HPDE6-E6E7 (cell line): ENCODE results near the gene ATXN10.

ENCODE experiments used
- DNase-seq: peaks from one replicate; pipeline ENCODE4 v3.0.0; 2011; ENCODE audit warnings: missing footprints; ENCODE audit errors: extremely low spot score

ATXN10 gene

DNA sequence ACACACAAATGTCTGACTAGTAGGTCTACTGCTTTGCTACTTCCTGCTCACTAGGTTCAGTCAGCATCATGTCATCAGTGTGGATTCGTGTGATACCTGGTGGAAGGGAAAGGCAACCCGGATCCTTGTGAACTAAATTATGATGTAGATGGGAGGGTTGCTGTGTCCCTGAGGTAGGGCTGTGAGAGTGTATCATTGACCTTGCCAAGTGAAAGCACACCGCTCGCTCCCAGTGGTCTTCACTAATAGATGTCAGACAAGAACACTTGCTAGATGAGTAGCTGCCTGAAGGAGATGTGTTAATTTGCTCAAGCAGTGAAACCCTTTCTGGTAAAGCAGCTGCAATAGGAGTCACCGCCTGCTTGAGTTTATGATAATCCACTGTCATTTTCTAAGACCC is 185.9 kb downstream of the ATXN10 start:
- no peak for DNase-seq

DNA sequence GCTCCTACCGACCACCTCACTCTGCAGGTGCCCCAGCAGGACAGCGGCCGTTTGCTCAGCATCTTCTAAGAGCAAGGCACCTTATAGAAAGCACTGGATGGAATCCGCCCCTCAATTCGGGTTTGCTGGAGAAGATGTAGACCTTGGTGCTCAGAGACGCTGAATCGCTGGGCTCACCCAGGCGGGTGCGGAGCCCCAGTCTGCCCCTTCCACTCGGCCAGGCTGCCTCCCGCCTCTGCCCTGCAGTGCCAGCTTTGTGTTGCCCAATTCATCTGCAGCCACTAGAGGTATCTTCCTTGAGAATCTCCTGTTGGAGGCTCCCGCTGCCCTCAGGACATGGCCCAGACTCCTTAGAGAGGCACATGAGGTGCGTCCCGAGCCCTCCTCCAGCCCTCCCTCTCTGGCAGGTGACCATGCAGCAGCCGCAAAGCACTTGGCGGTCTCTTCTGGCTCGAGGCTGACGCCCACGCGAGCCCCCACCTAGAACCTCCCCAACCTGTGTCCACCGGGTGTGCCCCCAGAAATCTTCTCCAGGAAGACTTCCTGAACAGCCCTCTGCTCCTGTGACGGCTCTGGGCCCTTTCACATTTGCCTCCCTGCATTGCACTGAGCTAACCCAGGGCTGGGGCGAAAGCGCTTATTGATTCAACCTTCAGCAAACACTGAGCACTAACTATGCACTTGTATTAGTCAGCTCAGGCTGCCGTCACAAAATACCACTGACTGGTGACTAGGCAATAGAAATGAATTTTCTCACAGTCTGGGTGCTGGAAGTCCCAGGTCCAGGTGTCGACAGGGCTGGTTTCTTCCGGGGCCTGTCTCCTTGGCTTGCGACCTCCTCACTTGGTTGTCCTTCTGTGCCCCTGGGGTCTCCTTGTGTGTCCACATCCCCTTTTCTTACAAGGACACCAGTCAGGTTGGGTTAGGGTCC is 187.9 kb downstream of the ATXN10 start:
- no peak for DNase-seq

DNA sequence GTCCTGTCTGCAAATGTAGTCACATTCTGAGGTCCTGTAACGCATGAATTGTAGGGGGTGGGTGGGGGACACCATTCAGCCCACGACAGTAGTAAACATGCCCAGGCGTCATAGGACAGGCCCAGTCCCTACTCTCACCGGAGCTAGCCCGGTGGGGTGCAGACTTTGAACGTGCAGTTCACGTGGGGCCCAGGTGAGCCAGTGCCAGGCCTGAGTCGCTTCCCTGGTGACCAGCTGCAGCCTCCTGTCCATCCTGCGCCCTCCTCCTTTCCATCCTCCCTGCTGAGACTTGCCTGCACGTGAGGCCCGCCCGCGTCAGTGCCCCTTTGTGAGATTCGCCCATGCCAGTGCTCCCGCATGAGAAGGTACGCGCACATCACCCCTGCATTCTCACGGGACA is 188.6 kb downstream of the ATXN10 start:
- no peak for DNase-seq

DNA sequence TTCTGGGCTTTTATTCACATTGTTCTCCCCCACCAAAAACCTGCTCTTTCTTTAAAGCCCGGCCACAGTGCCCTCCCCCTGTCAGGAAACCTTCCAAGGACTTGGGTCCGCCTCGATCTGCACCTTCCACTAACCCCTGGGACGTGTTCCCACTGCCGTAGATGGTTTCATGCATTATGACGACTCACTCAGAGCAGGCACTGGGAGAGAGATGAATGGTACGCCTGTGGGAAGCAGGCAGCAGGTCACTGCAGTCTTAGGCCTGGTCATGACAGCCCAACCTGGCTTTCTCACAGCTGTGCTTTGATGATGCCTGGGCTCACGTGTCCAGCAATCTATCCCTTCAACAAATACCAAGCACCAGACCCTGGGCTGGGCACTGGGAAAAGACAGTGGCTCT is 189.6 kb downstream of the ATXN10 start:
- no peak for DNase-seq

DNA sequence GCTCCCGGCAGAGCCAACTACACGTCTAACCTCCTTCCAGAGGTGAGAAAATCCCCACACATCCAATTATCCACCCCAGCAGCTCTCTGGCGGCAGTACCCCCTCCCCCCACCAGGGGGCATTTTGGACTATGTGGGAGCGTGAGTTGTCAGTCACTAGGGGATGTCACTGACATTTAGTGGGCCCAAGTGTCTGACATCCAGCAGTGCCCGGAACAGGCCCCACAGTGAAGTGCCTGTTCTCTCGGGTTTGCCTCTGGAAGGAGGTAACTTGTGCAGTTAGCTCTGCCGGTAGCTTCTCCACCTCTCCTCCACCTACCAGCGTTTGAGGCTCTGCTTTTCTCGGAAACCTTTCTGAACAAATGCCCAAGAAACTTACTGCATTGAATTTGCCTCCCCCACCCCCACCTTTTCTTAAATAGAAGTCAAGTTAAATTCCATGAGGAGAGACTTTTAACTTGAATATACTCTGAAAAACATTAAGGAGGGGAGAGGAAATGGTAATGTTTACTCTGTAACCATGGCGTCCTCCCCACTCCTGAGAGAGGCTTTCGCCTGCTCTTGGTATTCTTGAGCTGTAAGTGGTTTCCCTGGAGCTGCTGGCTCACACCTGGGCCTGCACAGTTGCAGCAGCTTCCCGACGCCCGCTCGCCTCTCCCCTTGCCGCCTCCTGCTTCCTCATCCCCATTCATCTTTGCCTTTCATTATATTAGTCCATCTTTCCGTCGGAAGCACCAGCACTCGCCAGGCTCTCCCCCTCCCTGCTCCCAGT is 192.5 kb downstream of the ATXN10 start:
- DNase-seq, result peak; percentile 53

DNA sequence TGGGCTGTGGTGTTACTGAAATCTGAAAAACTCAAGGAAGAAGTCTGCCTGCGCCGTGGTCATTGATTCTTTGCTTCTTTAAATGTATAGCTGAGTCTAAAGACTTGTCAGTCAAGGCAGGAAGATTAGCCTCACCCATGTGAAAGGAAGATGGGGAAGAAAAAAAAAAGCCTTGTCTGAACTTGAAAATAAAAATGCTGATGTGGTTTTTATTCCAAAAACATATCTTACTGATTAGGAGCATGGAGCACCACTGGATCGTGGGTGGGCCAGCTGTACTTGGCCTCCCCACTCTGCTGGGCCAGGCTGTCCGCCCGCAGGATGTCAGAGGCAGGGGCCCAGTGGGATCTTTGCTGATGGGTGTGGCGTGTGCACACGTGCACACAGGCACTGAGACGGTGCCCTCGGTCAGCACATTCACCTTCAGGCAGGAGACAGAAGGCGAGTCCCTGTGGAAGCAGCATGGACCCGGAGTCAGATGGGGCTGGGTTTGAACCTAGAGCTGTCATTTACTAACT is 193.4 kb downstream of the ATXN10 start:
- no peak for DNase-seq

DNA sequence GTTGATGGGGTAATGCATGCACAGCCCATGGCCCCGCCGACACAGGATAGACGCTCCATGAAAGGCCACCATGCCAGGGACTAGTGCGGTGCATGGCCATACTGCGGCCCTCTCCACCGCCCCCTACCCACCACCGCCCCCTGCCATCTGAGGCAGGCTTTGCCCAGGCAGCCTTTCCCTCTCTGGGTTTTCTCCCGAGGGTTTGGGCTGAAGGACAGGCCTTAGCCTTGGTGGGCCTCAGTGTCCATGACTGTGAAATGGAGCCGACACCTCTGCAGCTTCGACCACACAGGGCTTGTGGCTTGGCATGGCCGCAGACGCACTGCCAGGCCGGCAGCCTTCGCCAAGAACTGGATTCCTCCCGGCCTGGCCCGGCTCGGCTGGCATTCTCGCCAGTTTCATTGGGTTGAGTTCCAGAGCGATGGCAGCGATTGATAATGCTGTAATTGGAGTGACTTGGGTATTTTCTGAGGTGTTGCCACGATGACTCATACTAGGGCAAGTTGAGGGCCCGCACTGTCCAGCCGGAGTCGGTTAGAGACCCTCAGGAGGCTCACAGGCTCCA is 194.0 kb downstream of the ATXN10 start:
- no peak for DNase-seq

DNA sequence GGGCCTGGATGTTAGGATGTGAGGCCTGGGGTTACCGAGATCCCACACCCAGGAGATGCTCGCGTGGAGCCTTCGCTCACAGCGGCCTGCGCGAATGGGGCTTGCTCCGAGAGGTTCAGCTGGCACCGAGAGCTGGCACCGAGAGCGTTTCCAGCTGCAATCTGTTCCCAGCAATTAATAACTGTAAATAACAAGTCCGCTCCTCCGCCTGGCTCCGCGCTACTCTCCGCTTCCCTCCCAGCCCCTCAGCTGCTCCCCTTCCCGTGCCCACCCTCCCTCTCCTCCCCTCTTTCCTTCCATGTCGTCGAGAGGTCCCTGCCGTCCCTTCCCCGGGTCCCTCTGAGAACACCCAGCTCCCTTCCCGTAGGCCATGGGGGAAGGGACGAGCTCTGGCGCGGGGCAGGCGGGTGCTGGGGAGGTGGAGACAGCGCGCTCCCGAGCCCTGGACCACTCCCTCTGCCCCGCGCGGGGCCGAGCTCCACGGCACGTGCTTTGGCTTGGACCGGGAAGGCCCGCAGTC is 194.6 kb downstream of the ATXN10 start:
- DNase-seq, result no peak

DNA sequence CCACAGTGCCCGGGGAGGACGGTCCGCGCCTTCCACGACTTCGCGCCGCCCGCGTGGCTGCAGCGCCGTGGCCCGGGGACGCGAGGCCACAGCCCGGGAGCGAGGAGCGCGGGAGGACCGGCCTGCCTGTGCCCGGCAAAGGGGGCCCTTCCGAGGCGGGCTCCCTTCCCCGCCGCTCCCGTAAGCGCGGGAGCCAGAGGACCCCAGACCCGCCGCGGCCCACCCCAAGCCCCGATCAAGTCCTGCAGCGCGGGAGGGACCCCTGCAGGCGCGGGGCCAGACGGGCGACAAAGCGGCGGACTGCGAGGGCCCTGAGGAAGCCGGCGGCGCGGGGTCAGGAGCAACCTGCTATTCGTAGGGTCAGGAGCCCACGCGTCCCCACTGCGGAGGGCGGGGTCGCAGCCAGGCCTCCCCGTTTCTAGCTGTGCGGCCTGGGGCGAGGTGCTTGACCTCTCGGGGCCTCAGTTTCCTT is 195.0 kb downstream of the ATXN10 start:
- DNase-seq, result no peak

DNA sequence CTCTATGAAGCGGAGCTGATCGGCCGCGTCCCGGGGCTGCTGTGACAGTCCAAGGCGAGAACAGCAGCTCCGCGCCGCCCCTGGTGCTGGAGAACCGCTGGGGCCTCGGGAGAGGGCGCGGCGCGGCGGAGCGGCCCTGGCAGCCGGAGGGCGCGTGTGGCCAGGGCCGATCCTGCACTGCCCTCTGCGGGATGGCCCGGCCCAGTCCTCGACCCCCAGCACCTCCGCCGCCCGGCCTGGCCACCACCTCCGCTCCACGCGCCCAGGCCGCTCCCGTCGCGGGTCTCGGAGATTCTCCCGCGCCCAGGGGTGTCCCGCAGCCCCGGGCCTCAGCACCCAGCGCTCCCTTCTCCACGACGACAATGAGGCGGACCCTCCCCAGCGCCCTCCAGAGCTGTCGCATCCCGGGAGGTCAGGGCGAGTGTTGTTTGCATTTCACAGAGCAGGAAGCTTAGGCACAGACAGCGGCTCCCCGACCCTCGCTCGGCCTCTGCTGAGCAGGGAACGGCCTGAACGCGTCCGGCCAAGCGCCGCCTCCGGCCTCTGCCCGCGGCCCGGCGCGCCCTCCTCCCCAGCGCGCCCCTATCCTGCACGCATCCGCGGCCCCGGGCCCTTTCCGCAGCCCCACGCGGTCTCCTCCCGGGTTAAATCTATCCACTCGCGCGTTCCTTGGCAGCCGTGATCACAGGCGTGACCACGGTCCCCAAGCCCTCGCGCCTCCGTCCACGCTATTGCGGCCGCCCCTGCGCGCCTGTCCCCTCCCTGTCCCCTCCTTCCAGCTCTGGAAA is 195.7 kb downstream of the ATXN10 start:
- DNase-seq, result no peak

DNA sequence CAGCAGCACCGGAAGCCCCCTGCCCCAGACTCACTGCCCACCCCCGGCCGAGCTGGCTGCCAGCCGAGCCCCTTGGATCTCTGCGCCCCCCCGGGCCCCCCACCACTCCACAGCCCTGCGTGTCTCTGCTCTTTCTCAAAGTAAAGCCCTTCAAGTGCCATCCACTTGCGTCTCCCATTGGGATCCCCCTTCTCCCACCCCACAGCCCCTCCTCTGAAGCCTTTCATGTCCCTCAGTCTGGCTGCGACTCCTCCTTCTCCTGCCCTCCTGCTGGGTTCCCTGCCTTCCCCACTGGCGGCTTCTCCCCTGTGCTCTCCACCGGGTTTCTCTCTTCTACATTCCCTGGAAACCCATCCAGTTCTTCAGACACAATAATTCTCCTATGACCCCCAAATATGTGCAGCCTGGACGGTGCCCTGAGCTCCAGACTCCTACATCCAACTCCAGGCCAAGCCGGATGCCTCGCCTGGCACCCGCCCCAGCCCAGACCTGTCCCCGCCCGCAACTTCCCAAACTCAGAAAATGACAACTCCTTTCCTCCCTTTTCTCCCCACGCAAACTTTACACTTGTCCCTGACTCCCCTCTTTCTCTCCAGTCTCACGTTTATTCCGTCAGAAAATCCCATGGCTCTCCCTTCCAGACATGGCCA is 196.4 kb downstream of the ATXN10 start:
- no peak for DNase-seq

DNA sequence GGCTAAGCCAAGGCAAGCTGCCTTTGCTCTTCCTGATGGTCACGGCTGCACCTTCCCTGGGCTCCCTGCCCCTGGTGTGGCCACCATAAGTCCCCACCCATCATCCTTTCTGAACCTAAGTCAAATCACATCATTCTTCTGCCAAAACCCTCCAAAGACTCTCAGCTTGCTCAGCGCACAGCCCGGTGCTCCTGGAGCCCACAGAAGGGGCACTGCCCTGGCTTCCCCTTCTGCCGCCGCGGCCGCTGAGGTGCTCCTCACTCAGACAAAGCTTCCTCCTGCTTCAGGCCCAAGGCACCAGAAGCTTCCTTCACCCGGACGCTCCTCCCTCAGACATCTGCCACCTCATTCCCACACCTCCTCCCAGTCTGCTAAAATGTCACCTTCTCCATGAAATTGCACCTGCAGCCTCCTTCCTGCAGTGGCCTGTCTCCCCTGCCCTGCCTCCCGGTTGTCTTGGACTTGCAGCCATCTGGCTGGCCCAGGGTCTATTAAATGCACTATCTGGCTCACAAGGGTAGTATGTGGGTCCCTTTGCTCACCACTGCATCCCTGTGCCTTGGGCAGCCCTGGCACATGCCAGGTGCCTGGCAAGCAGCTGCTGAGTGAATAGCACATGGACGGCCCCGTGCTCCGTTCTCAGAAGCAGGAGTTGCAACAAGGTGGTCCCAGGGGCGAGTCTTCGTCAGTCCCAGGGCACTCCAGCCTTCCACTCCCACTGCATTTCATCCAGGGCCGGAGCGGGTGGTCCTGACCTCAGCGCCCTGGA is 197.1 kb downstream of the ATXN10 start:
- no peak for DNase-seq

DNA sequence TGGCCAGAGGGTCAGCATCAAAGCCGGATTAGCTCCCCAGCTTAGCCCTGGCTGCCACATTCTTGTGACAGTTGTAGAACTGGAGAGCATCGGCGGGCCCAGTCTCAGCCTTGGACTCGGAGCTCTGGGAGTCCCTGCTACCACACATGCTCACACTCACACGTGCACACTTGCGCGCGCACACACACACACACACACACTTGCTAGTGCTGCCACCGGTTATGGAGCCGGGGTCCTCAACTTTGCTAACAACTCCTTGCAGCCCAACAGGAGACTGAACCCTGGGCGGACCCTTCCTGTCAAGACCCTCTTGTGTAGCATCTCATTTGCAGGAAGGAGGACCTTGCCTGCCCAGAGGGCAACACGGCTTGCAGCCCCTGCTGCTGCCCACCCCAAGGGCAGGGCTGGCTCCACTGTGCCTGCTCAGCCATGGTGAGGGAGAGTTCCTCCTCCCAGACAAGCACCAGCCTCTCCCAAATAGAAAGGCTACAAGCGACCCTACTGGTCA is 197.8 kb downstream of the ATXN10 start:
- DNase-seq, result no peak

DNA sequence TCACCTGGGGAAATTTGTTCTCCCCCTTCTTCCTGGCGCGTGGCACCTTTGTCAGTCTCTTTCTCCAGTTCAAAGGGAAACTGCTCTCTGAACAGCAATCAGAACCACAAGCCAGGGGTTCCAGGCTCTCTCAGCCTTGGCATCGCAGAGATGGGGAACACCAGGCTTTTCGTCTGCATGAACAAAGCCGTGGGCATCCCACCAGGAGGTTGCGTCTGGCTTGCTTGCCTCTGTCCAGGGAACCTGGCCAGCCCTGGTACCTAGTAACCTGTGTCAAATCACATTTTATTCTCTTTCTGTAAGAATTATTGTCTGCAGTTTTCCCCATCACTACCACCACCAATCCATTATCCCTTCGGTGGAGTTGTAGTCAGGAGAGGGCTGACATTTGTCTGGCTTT is 198.4 kb downstream of the ATXN10 start:
- DNase-seq, result no peak

DNA sequence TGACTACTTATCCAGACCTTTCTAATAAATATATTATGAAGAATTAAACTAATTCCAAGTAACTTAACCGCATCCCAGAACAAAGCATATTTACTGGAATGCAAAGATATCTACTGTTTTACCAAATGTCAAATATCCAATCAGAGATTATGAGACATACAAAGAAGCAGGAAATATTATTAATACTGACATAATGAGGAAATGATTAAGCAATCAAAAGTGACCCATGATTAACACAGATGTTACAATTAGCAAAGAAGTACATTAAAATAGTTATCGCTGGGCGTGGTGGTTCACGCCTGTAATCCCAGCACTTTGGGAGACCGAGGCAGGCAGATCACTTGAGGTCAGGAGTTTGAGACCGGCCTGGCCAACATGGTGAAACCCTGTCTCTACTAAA is 200.1 kb downstream of the ATXN10 start:
- no peak for DNase-seq

DNA sequence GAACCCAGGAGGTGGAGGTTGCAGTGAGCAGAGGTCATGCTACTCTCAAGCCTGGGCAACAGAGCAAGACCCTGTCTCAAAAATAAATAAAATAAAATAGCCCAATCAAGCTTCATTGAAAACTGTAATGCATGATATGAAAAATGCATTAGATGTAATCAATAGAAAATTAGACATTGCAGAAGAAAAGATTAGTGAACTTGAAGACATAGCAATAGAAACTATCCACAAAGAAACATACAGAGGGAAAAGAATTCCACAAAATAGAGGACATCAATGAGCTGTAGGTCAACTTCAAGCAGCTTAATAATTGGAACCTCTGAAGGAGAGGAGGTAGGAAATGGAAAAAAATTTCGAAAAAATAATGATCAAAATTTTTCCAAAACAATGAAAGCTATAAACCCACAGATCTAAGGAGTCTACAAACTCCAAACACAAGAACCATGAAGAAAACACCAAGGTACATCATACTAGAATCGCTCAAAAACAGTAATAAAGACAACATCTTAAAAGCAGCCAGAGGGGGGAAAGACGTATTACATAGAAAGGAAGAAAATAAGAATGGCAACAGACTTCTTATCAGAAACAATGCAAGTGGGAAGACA is 201.1 kb downstream of the ATXN10 start:
- DNase-seq, result no peak

DNA sequence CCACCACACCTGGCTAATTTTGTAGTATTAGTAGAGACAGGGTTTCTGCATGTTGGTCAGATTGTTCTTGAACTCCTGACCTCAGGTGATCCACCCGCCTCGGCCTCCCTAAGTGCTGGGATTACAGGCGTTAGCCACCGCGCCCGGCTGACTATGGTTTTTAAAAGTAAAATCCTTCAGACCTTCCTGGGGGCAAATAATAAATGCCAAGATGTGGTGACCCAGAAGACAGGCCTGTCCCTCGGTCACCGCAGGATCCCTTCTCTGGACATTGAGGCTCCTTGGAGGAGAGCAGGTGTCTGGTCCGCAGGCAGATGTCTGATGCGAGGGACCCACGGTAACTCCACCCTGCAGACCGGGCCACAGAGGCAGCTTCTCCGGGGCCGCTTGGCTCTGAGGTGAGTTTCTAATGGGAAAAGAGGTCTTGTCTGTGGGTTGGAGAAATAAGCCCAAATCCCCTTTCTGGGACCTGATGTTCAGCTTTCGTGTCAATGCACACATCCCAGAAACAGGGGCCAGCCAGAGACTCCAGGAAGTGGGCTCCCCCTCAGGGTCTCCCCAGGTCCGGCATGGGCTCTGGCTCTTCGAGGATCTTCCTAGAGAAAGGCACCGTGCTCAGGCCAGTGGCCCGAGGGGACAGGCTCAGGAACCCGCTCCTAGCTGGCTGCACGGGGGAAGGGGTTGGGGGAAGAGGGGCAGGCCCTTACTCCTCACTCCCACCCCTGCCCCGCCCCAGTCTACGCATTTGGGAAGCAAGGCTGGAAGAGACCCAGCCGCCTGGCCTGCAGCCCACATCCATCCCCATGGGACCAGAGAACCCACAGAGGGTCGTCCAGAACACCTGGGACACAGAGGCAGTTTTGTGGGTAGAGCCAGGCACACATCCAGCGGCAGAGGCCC is 204.8 kb downstream of the ATXN10 start:
- no peak for DNase-seq

DNA sequence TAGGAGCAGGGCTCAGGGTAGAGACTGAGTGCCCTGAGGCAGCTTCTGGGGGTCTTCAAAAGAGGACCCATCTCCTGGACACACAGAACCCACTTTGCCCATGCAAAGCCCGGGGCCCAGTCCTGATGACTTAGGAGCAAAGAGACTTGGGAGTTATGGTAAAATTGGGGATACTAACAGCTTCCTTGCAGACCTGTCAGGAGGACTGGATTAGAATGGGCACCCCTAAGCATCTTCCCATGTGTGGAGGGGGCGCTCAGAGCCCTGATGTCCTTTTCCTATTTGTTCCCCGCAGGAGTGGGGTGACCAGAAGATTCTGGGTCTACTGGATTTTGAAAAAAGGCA is 205.4 kb downstream of the ATXN10 start:
- no peak for DNase-seq
